Neuron (in vitro differentiated cells): Measurements from ENCODE around the gene FTCD.

Experiments
- H2AFZ ChIP-seq: one replicate; pipeline ENCODE4 v1.6.1; 2013; ENCODE audit warnings: low read depth, mild to moderate bottlenecking, inconsistent platforms, low read length, moderate library complexity
- H3K27me3 ChIP-seq: one replicate; pipeline ENCODE4 v1.6.1; 2013; ENCODE audit warnings: low read length; ENCODE audit not compliant: insufficient read depth
- H3K36me3 ChIP-seq: one replicate; pipeline ENCODE4 v1.6.1; 2013; ENCODE audit warnings: low read length; ENCODE audit not compliant: insufficient read depth
- H3K4me1 ChIP-seq: one replicate; pipeline ENCODE4 v1.6.1; 2013; ENCODE audit warnings: low read length; ENCODE audit not compliant: insufficient read depth
- H3K4me3 ChIP-seq: 2 replicates; pipeline ENCODE4 v1.5.1; 2013; ENCODE audit warnings: mild to moderate bottlenecking, low read length, moderate library complexity
- H3K9me3 ChIP-seq: one replicate; pipeline ENCODE4 v1.6.1; 2013; ENCODE audit warnings: low read length

Gene FTCD

DNA sequence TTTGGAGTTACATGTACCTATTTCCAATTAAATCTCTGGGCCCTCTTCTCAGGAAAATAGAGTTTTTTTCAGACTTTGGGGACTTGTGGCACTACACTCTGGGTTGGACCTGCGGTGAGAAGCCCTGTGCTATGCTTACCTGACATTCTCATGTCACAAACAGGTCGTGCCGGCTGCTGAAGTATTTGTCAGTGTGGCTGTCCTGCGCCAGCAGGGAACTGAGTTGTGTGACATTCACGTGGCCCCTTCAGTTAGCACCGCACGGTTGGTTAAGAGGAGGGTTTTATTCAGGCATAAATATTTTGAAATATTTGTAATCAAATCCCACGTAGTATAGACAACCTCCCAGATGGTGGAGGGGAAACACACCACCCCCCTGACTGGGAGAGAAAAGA lies 63.8 kb downstream of the FTCD start:
- Histone ChIP-seq H3K4me1 (no peaks in the 10 kb centered on the region), H3K4me3 (no peak overlapping the region), H3K36me3 (no peaks in the 10 kb centered on the region), H3K27me3 (peaks cover 25% of the 10 kb centered on the region), H2AFZ (no peak overlapping the region), H3K9me3 (peaks cover 2% of the 10 kb centered on the region)

- Histone ChIP-seq H3K36me3 (no peaks in the 10 kb centered on the region), H2AFZ (no peak overlapping the region), H3K9me3 (peaks cover 2% of the 10 kb centered on the region), H3K4me1 (no peaks in the 10 kb centered on the region), H3K27me3 (peaks cover 20% of the 10 kb centered on the region), H3K4me3 (no peak overlapping the region)
These were observed 64.3 kb downstream of the FTCD start for GRCh38 chr21:46091118-46091517.

GRCh38 chr21:46089285-46089684 lies 66.1 kb downstream of the FTCD start:
- Histone ChIP-seq H3K9me3 (peaks cover 4% of the 10 kb centered on the region), H3K4me3 (no peak overlapping the region), H3K27me3 (peaks cover 10% of the 10 kb centered on the region), H3K36me3 (no peaks in the 10 kb centered on the region), H3K4me1 (no peaks in the 10 kb centered on the region), H2AFZ (no peak overlapping the region)

GRCh38 chr21:46088189-46088588 lies 67.2 kb downstream of the FTCD start:
- H3K27me3 ChIP-seq: peaks cover 8% of the 10 kb centered on the region
- peaks cover 4% of the 10 kb centered on the region for H3K9me3 ChIP-seq
- no peak overlapping the region for H2AFZ ChIP-seq
- no peaks in the 10 kb centered on the region for H3K4me1 ChIP-seq
- H3K4me3 ChIP-seq: no peak overlapping the region
- H3K36me3 ChIP-seq: no peaks in the 10 kb centered on the region

DNA sequence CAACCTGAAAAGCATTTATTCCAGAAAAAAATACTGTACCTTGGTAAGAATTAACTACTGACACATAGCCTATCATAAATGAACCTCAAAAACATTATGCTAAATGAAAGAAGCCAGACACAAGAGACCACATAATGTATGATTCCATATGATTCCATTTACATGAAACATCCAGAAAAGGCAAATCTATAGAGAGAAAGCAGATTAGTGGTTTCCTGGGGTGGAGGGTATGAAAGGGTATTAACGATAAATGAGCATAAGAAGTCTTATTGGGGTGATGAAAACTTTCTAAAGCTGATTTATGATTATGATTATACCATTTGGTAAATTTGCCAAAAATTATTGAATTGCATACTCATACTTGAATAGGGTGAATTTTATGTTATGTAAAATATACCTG lies 67.7 kb downstream of the FTCD start:
- H3K27me3 ChIP-seq: peaks cover 6% of the 10 kb centered on the region
- H3K4me3 ChIP-seq: no peak overlapping the region
- H3K9me3 ChIP-seq: peaks cover 4% of the 10 kb centered on the region
- H3K4me1 ChIP-seq: no peaks in the 10 kb centered on the region
- no peaks in the 10 kb centered on the region for H3K36me3 ChIP-seq
- H2AFZ ChIP-seq: no peak overlapping the region
